Thyroid gland (tissue), 4 donors: Measurements from ENCODE around the gene SYNPO2. TPM values are rescaled to one million over a fixed set of nuclear protein-coding genes. Genes with fewer than 3 reads are reported as not detected.
A peak's percentile ranks its signal among the peaks of the same experiment; 100 is the strongest.
"Not testable (repeated sequence)": the region's sequence is repeated elsewhere in the genome, so short reads cannot be mapped to it uniquely, and the experiment has no call there.

Experiments
- DNase-seq, 2 donors: peaks; one replicate each; pipeline ENCODE4 v3.0.0-alpha.2; 2019
- H3K27ac ChIP-seq, 3 donors: fragments of 200-600 bp; sonication (generic); 1 replicate in 2 of 3; 2 replicates in 1 of 3; pipeline ENCODE4 v1.5.1; 2016 to 2019; ENCODE audit warnings: mild to moderate bottlenecking in 1 of 3, moderate library complexity in 1 of 3
- H3K27me3 ChIP-seq: fragments of 200-600 bp; sonication (generic); one replicate; pipeline ENCODE4 v1.5.1; 2019
- H3K36me3 ChIP-seq, 2 donors: fragments of 200-600 bp; sonication (generic); one replicate each; pipeline ENCODE4 v1.5.1; 2016 to 2019
- H3K4me1 ChIP-seq, 2 donors: fragments of 200-600 bp; sonication (generic); one replicate each; pipeline ENCODE4 v1.5.1; 2017 to 2019
- H3K4me3 ChIP-seq, 3 donors: fragments of 200-600 bp; sonication (generic); replicated peaks in 1 of 3; 1 replicate in 2 of 3; 2 replicates in 1 of 3; pipeline ENCODE4 v1.5.1; 2016; ENCODE audit warnings: mild to moderate bottlenecking in 1 of 3
- H3K9me3 ChIP-seq: fragments of 200-600 bp; sonication (generic); one replicate; pipeline ENCODE4 v1.5.1; 2017
- POLR2A ChIP-seq, 2 donors: fragments of 450-650 bp; IDR thresholded peaks; one replicate each; pipeline ENCODE4 v1.6.1; 2017; ENCODE audit warnings: antibody characterized with exemption in 2 of 2, mild to moderate bottlenecking in 2 of 2, moderate library complexity in 1 of 2
- WGBS, 2 donors: methylation state at CpG; one replicate each; pipeline ENCODE4 v1.1.5; 2017; 5-methylcytosine and 5-hydroxymethylcytosine counted together
- intact Hi-C: fragments of 100-400 bp; cut with DNase I; formaldehyde crosslinking; loops from one replicate; pipeline ENCODE4 v1.15.1; 2023
- total RNA-seq, 4 donors: library from RNA; depleted of rRNA; stranded (reverse); fragments of >200 nt; gene quantifications; one replicate each; pipeline ENCODE4 v1.2.3, GENCODE V29; 2016
- TF ChIP-seq, protein P1 (sequence below), 6 experiments: fragments of 200-600 bp in 3 of 6; fragments of 450-650 bp in 3 of 6; sonication (generic) in 3 of 6; IDR thresholded peaks; one replicate each; pipeline ENCODE4 v1.5.1; 2016 to 2019; ENCODE audit warnings: antibody characterized with exemption in 6 of 6, mild to moderate bottlenecking in 2 of 6, inconsistent platforms in 1 of 6, moderate library complexity in 1 of 6

The SYNPO2 gene
- total RNA-seq, 4 donors from 2014 or later, result 11.4 to 37.8 (median 23.8) TPM

DNA sequence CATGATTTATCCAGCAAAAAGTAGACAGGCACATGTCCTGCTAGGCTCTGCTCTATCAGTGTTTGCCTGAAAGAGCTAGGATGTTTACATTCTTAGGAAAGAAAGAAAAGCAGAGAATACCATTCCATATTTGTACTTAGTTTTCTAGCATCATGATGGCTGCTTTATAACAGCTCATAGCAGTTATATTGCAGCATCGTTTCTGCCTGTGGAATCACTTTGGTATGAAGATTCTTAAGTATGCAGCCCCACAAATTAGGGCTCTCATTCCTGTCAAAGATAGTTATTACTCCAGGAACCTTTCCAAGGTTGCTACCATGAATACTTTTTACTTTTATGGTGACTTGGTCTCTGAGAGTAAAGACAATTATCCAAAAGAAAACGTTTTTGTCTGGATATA lies 128.0 kb downstream of the SYNPO2 start:
- DNase-seq, result no peak
- 48 to 58% methylated on average over 2 of the region's 2 CpGs for WGBS, 2 donors
- Histone ChIP-seq H3K4me3 (no peak overlapping the region), H3K9me3 (no peaks in the 10 kb centered on the region), H3K27ac (no peak overlapping the region), H3K4me1 (no peaks in the 10 kb centered on the region), H3K27me3 (no peaks in the 10 kb centered on the region), H3K36me3 (no peaks in the 10 kb centered on the region)
- intact Hi-C loops, result no loop called here
- TF ChIP-seq POLR2A (IDR thresholded peaks at IDR 0.05), result no peak
- TF ChIP-seq, protein P1, sequence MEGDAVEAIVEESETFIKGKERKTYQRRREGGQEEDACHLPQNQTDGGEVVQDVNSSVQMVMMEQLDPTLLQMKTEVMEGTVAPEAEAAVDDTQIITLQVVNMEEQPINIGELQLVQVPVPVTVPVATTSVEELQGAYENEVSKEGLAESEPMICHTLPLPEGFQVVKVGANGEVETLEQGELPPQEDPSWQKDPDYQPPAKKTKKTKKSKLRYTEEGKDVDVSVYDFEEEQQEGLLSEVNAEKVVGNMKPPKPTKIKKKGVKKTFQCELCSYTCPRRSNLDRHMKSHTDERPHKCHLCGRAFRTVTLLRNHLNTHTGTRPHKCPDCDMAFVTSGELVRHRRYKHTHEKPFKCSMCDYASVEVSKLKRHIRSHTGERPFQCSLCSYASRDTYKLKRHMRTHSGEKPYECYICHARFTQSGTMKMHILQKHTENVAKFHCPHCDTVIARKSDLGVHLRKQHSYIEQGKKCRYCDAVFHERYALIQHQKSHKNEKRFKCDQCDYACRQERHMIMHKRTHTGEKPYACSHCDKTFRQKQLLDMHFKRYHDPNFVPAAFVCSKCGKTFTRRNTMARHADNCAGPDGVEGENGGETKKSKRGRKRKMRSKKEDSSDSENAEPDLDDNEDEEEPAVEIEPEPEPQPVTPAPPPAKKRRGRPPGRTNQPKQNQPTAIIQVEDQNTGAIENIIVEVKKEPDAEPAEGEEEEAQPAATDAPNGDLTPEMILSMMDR (IDR thresholded peaks at IDR 0.05), result no peak

DNA sequence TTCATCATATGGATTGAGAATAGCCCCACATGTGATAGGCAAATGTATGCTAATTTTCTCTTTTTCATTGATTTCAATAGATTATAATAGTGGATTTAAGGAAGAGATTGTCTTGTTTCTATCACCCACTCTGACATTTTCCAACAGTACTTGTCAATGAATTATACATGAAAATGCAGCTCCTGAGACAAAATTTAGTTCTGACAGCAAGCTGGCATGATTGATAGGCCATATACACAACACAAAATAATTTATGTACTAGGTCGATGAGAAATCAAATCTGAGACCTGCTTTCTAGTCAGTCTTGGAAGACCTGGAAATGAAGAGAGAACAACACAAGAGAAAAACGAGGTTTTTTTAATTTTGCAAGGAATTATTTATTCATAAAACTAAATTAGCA lies 129.0 kb downstream of the SYNPO2 start:
- no peak for DNase-seq
- H3K27ac ChIP-seq, result no peak overlapping the region
- H3K36me3 ChIP-seq, result no peaks in the 10 kb centered on the region
- no peak overlapping the region for H3K4me3 ChIP-seq
- 90 to 91% methylated on average over 2 of the region's 2 CpGs for WGBS, 2 donors
- no peaks in the 10 kb centered on the region for H3K27me3 ChIP-seq
- no peak for TF ChIP-seq POLR2A (IDR thresholded peaks at IDR 0.05)
- H3K9me3 ChIP-seq, result no peaks in the 10 kb centered on the region
- no peaks in the 10 kb centered on the region for H3K4me1 ChIP-seq
- intact Hi-C loops, result no loop called here

GRCh38 chr4:119020158-119020557 lies 131.5 kb downstream of the SYNPO2 start:
- H3K4me3 ChIP-seq, result no peak overlapping the region
- intact Hi-C loops, result no loop called here
- WGBS, 2 donors, result 69 to 73% methylated on average over 1 of the region's 1 CpG

GRCh38 chr4:119022520-119022919 lies 133.9 kb downstream of the SYNPO2 start:
- H3K9me3 ChIP-seq, H3K36me3 ChIP-seq, H3K27ac ChIP-seq, intact Hi-C loops, H3K4me3 ChIP-seq, DNase-seq, H3K27me3 ChIP-seq: not testable (repeated sequence)
- peaks cover under 1 to 23% of the 10 kb centered on the region in 2 donors for H3K4me1 ChIP-seq
- 95 to 97% methylated on average over 4 of the region's 4 CpGs for WGBS, 2 donors

More at GRCh38 chr4:119020158-119020557, 131.5 kb downstream of the SYNPO2 start:
- Histone ChIP-seq H3K36me3 (no peaks in the 10 kb centered on the region), H3K9me3 (no peaks in the 10 kb centered on the region), H3K27me3 (no peaks in the 10 kb centered on the region), H3K4me1 (peaks cover 0 to 3% of the 10 kb centered on the region in 2 donors), H3K27ac (no peak overlapping the region)
- TF ChIP-seq POLR2A (IDR thresholded peaks at IDR 0.05), result no peak
- TF ChIP-seq, protein P1 (IDR thresholded peaks at IDR 0.05), result no peak
- DNase-seq, result no peak

DNA sequence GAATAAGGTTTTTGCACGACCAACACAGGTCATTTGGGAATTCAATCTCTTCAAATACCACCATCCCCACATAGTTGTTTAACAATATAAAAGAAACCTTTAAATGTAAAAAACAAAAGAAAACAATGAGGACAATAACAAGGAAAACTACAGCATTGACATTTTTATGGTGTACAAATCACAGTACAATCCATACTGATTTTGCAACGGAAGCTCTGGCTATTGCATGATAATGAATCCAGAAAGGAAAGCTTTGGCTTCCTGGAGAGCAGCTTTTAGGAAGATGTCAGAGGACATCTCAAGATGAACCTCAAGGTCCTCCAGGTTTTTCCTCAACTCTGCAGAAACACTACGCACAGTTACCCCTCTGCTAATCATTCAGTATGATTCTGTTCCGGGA lies 135.4 kb downstream of the SYNPO2 start:
- H3K4me1 ChIP-seq, result peaks cover 5 to 23% of the 10 kb centered on the region in 2 donors
- WGBS, 2 donors, result 89 to 96% methylated on average over 4 of the region's 4 CpGs
- DNase-seq, result no peak
- intact Hi-C loops, result no loop called here
- no peaks in the 10 kb centered on the region for H3K27me3 ChIP-seq
- TF ChIP-seq, protein P1 (IDR thresholded peaks at IDR 0.05), result no peak
- no peak for TF ChIP-seq POLR2A (IDR thresholded peaks at IDR 0.05)
- no peaks in the 10 kb centered on the region for H3K9me3 ChIP-seq
- H3K36me3 ChIP-seq, result no peaks in the 10 kb centered on the region
- H3K27ac ChIP-seq, result no peak overlapping the region
- H3K4me3 ChIP-seq, result no peak overlapping the region

- no peaks in the 10 kb centered on the region for H3K36me3 ChIP-seq
- DNase-seq, result peak in 1 of 2 donors; percentile 38
- no peaks in the 10 kb centered on the region for H3K27me3 ChIP-seq
- no peaks in the 10 kb centered on the region for H3K9me3 ChIP-seq
- H3K4me3 ChIP-seq, result peak overlapping the region in 1 of 3 donors; percentile 9
- WGBS, 2 donors, result 42 to 63% methylated on average over 4 of the region's 4 CpGs
- peaks cover 5 to 23% of the 10 kb centered on the region in 2 donors for H3K4me1 ChIP-seq
- intact Hi-C loops, result no loop called here
- peak overlapping the region; percentile 85 to 88 (median 86) for H3K27ac ChIP-seq
- no peak for TF ChIP-seq POLR2A (IDR thresholded peaks at IDR 0.05)
- TF ChIP-seq, protein P1 (IDR thresholded peaks at IDR 0.05), result no peak
Observed at GRCh38 chr4:119025420-119025819, 136.8 kb downstream of the SYNPO2 start.
